Mammary epithelial cell (primary cell): ENCODE results near the gene RNF8.

Experiments used
- EZH2 ChIP-seq: IDR thresholded peaks from 2 replicates; pipeline ENCODE4 v1.6.1; 2012; ENCODE audit warnings: low read length, inconsistent platforms, borderline replicate concordance
- TF ChIP-seq, protein P1 (sequence below), 2 donors: IDR thresholded peaks in 1 of 2; conservative IDR thresholded peaks in 1 of 2; 2 replicates each; pipeline ENCODE4 v1.5.1; 2011 to 2012; ENCODE audit warnings: inconsistent platforms in 2 of 2, low read length in 2 of 2, mild to moderate bottlenecking in 2 of 2, control low read depth in 1 of 2, low read depth in 1 of 2; ENCODE audit not compliant: insufficient read depth in 1 of 2; ENCODE audit errors: extremely low read depth in 1 of 2

DNA sequence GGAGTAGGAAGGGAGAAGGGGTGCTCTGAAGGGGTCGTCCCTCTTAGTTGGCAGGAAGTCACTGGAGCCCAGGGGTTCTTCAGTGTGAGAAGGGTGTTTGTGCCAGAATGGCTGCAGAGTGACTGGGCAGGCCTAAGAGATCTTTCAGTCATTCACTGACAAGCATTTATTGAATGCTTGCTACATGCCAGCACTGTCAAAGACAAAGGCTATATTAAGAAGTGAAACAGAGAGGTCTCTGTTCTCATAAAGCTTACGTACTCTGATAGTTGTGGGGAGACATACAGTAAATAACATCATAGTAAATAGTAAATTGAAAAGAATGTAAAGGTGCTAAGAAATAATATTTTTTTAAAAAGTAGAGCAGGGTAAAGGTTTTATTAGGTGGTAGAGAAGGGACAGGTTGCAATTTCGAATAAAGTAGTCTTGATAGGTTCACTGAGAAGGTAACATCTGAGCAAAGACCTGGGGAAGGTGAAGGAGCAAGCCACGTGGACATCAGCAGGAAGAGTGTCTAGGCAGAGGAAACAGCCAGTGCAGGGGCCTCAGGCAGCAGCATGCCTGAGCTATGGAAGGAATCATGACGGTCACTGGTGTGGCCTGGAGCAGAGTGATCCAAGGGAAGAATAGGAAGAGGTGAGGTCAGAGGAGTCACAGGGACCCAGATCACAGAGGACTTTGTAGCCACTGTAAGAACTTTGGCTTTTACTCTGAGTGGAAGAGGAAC, 36.3 kb upstream of the RNF8 start:
- TF ChIP-seq, protein P1, sequence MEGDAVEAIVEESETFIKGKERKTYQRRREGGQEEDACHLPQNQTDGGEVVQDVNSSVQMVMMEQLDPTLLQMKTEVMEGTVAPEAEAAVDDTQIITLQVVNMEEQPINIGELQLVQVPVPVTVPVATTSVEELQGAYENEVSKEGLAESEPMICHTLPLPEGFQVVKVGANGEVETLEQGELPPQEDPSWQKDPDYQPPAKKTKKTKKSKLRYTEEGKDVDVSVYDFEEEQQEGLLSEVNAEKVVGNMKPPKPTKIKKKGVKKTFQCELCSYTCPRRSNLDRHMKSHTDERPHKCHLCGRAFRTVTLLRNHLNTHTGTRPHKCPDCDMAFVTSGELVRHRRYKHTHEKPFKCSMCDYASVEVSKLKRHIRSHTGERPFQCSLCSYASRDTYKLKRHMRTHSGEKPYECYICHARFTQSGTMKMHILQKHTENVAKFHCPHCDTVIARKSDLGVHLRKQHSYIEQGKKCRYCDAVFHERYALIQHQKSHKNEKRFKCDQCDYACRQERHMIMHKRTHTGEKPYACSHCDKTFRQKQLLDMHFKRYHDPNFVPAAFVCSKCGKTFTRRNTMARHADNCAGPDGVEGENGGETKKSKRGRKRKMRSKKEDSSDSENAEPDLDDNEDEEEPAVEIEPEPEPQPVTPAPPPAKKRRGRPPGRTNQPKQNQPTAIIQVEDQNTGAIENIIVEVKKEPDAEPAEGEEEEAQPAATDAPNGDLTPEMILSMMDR (conservative IDR thresholded peaks at IDR 0.05 in 1 of 2, IDR thresholded peaks at IDR 0.05 in 1 of 2; ENCODE audit: extremely low read depth in 1 of 2, insufficient read depth in 1 of 2, low read depth in 1 of 2, low read length in 2 of 2): no peak
- TF ChIP-seq EZH2: no peak
